Measurements from ENCODE around the gene TMEM120B. TPM values are rescaled to one million over a fixed set of nuclear protein-coding genes. Genes with fewer than 3 reads are reported as not detected.
A peak's percentile ranks its signal among the peaks of the same experiment; 100 is the strongest.

The TMEM120B gene
- total RNA-seq, 1 donor from 2014 or later = 18.4 TPM

- intact Hi-C loops (cut with micrococcal nuclease) = no loop called here
These were observed 102.0 kb downstream of the TMEM120B start for GRCh38 chr12:121814429-121815119.

GRCh38 chr12:121815263-121815662, 102.7 kb downstream of the TMEM120B start:
- no peak for DNase-seq
- Mint-ChIP-seq H3K9me3 (no peaks in the 10 kb centered on the region), H3K4me1 (peaks cover 28% of the 10 kb centered on the region), H3K4me3 (no peak overlapping the region), H3K27me3 (no peaks in the 10 kb centered on the region), H3K27ac (peak overlapping the region; percentile 52), H3K36me3 (ENCODE audit: low read depth) (peaks cover 59% of the 10 kb centered on the region)
- intact Hi-C loops (cut with micrococcal nuclease) = no loop called here

More at GRCh38 chr12:121814429-121815119, 102.0 kb downstream of the TMEM120B start:
- H3K36me3 Mint-ChIP-seq (ENCODE audit: low read depth) = peaks cover 59% of the 10 kb centered on the region
- no peak for DNase-seq
- H3K4me3 Mint-ChIP-seq = no peak overlapping the region
- H3K9me3 Mint-ChIP-seq = no peaks in the 10 kb centered on the region
- H3K27ac Mint-ChIP-seq = no peak overlapping the region
- H3K4me1 Mint-ChIP-seq = peaks cover 29% of the 10 kb centered on the region
- H3K27me3 Mint-ChIP-seq = no peaks in the 10 kb centered on the region

GRCh38 chr12:121816925-121817647, 104.5 kb downstream of the TMEM120B start:
- H3K4me1 Mint-ChIP-seq = peaks cover 18% of the 10 kb centered on the region
- no peak for DNase-seq
- H3K4me3 Mint-ChIP-seq = no peak overlapping the region
- H3K27ac Mint-ChIP-seq = no peak overlapping the region
- intact Hi-C loops (cut with micrococcal nuclease) = no loop called here
- no peaks in the 10 kb centered on the region for H3K9me3 Mint-ChIP-seq
- peaks cover 58% of the 10 kb centered on the region for H3K36me3 Mint-ChIP-seq (ENCODE audit: low read depth)
- no peaks in the 10 kb centered on the region for H3K27me3 Mint-ChIP-seq

DNA sequence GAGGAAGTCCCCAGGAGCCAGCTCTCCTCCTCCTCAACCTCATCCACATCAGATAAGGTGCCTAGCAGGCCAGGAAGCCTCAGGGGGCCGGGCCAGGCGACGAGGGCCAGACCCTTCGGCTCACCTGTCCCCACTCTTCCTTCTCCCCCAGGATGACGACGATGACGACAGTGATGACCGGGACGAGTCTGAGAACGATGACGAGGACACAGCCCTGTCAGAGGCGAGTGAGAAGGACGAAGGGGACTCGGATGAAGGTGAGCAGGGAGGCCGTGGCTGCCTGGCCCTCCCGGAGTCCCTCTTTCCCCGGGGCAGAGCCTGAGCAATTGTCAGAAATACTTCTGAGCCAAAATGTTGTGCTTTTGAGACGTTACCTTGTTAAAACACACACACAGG, 105.1 kb downstream of the TMEM120B start:
- Mint-ChIP-seq H3K27me3 (no peaks in the 10 kb centered on the region), H3K4me3 (no peak overlapping the region), H3K4me1 (peaks cover 14% of the 10 kb centered on the region), H3K9me3 (no peaks in the 10 kb centered on the region), H3K36me3 (ENCODE audit: low read depth) (peaks cover 58% of the 10 kb centered on the region), H3K27ac (no peak overlapping the region)
- intact Hi-C loops (cut with micrococcal nuclease) = no loop called here
- DNase-seq = no peak

DNA sequence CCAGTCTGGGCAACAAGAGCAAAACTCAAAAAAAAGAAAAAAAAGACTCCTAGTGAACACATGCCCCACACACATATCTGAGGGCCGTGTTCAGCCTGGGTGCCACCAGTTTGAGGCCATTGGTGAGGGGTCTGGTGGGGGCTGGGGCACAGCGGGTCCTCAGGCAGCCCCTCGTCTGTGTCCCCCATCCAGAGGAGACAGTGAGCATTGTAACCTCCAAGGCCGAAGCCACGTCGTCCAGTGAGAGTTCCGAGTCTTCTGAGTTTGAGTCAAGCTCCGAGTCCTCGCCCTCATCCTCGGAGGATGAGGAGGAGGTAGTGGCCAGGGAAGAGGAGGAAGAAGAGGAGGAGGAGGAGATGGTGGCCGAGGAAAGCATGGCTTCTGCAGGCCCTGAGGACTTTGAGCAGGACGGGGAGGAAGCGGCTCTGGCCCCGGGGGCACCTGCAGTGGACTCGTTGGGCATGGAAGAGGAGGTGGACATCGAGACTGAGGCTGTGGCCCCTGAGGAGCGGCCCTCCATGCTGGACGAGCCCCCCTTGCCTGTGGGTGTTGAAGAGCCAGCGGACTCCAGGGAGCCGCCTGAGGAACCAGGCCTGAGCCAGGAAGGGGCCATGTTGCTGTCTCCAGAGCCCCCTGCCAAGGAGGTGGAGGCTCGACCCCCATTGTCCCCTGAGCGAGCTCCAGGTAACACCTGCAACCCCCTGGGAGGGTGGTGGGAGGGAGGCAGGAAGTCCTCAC, 106.8 kb downstream of the TMEM120B start:
- intact Hi-C loops (cut with micrococcal nuclease) = no loop called here

DNA sequence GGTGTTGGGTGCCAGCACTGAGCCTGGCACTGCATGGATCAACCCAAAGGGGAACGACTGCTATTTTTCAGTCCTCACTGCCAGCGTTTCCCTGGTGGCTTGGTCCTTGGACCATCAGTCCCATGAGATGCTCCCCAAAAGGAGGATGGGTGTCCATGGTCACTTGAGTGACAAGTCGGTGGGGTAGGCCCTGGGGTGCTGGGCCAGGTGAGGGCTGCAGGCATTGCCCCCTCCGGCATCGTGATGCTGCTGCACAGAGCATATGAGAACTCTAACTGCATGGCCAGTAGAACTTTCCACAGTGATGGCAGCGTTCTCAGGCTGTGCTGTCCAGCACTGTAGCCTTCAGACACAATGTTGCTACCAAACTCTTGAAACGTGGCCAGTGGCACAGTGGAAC, 107.5 kb downstream of the TMEM120B start:
- peaks cover 54% of the 10 kb centered on the region for H3K36me3 Mint-ChIP-seq (ENCODE audit: low read depth)
- intact Hi-C loops (cut with micrococcal nuclease) = no loop called here
- H3K9me3 Mint-ChIP-seq = no peaks in the 10 kb centered on the region
- no peak for DNase-seq
- H3K4me3 Mint-ChIP-seq = no peak overlapping the region
- no peaks in the 10 kb centered on the region for H3K27me3 Mint-ChIP-seq
- H3K27ac Mint-ChIP-seq = no peak overlapping the region
- H3K4me1 Mint-ChIP-seq = peaks cover 3% of the 10 kb centered on the region

More for the DNA sequence above, 106.8 kb downstream of the TMEM120B start:
- Mint-ChIP-seq H3K4me1 (peaks cover 3% of the 10 kb centered on the region), H3K9me3 (no peaks in the 10 kb centered on the region), H3K4me3 (no peak overlapping the region), H3K27ac (no peak overlapping the region), H3K36me3 (ENCODE audit: low read depth) (peaks cover 54% of the 10 kb centered on the region), H3K27me3 (no peaks in the 10 kb centered on the region)
- DNase-seq = no peak

- H3K4me3 Mint-ChIP-seq = no peak overlapping the region
- intact Hi-C loops (cut with micrococcal nuclease) = no loop called here
- DNase-seq = no peak
- no peaks in the 10 kb centered on the region for H3K4me1 Mint-ChIP-seq
- no peak overlapping the region for H3K27ac Mint-ChIP-seq
- no peaks in the 10 kb centered on the region for H3K9me3 Mint-ChIP-seq
- H3K36me3 Mint-ChIP-seq (ENCODE audit: low read depth) = peaks cover 57% of the 10 kb centered on the region
- no peaks in the 10 kb centered on the region for H3K27me3 Mint-ChIP-seq
These were observed 110.0 kb downstream of the TMEM120B start for GRCh38 chr12:121822393-121823100.

DNA sequence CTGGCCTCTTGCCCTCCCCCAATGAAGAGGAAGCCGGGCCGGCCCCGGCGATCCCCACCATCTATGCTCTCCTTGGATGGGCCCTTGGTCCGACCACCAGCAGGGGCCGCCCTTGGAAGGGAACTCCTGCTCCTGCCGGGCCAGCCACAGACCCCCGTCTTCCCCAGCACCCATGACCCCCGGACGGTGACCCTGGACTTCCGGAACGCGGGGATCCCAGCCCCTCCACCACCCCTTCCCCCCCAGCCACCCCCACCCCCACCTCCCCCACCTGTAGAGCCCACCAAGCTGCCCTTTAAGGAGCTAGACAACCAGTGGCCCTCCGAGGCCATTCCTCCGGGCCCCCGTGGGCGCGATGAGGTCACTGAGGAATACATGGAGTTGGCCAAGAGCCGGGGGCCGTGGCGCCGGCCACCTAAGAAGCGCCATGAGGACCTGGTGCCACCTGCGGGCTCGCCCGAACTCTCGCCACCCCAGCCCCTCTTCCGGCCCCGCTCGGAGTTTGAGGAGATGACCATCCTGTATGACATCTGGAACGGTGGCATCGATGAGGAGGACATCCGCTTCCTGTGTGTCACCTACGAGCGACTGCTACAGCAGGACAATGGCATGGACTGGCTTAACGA, 110.7 kb downstream of the TMEM120B start:
- no peaks in the 10 kb centered on the region for H3K9me3 Mint-ChIP-seq
- H3K27ac Mint-ChIP-seq = no peak overlapping the region

GRCh38 chr12:121823727-121824115, 111.2 kb downstream of the TMEM120B start:
- DNase-seq = no peak
- intact Hi-C loops (cut with micrococcal nuclease) = no loop called here
- Mint-ChIP-seq H3K4me1 (peaks cover under 1% of the 10 kb centered on the region), H3K27ac (no peak overlapping the region), H3K27me3 (no peaks in the 10 kb centered on the region), H3K36me3 (ENCODE audit: low read depth) (peaks cover 57% of the 10 kb centered on the region), H3K9me3 (no peaks in the 10 kb centered on the region), H3K4me3 (no peak overlapping the region)

More for the DNA sequence above, 110.7 kb downstream of the TMEM120B start:
- no peaks in the 10 kb centered on the region for H3K27me3 Mint-ChIP-seq
- H3K4me1 Mint-ChIP-seq = no peaks in the 10 kb centered on the region
- H3K36me3 Mint-ChIP-seq (ENCODE audit: low read depth) = peaks cover 53% of the 10 kb centered on the region
- no peak overlapping the region for H3K4me3 Mint-ChIP-seq
- DNase-seq = no peak
- intact Hi-C loops (cut with micrococcal nuclease) = no loop called here

DNA sequence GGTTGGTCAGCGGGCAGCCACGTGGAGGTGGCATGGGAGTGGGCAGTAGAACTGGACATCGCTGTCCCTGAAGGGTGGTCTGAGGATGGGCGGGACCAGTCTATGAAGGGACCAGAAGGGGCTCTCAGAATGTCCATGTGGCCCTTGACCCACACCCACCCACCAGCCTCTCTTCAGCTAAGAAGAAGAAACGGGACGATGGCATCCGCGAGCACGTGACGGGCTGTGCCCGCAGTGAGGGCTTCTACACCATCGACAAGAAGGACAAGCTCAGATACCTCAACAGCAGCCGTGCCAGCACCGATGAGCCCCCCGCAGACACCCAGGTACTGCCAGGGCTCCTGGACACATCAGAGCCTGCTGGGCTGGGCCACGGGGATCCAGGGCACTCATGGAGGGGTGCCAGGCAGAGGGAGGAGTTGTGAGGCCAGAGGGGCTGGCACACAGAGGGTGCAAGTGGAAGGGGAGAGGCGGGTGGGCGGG, 112.5 kb downstream of the TMEM120B start:
- Mint-ChIP-seq H3K9me3 (no peaks in the 10 kb centered on the region), H3K27ac (no peak overlapping the region), H3K36me3 (ENCODE audit: low read depth) (peaks cover 60% of the 10 kb centered on the region), H3K27me3 (no peaks in the 10 kb centered on the region), H3K4me1 (peaks cover 2% of the 10 kb centered on the region), H3K4me3 (no peak overlapping the region)
- DNase-seq = no peak
- intact Hi-C loops (cut with micrococcal nuclease) = no loop called here

DNA sequence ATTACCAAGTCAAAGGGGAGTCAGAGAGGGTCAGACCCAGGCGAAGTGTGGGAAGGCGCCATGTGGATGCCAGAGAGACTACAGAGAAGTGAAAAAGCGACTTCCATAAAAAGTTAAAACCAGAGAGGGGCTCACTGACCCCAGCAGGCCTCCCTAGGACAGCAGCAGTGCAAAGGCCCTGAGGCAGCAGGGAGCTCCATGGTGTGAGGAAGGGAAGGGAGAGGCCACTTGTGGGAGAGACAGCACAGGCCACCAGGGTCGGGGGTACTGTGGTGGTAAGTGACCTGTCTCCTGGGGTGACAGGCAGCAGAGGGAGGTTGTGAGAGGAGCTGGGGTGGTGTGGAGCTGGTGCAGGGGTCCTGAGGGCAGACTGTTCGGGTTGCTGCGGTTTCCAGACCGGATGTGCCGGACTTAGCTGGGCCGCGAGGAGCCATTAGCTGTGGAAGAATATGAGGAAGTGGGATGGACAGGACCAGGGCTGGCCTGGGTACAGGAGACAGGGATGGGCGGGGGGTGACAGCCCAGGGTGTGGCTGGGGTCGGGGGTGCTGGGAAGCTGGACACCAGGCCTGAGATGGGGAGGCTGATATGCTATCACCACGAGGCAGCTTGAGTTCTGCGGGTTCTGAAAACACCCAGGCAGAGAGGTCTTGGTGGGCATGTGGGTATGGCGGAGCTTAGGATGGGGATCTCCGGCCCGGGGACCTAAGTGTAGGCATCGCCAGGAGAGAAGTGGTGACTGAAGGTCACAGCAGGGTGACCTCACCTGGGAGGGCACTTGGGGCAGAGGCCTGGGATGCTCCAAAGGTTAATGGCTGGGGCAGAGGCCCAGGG, 114.0 kb downstream of the TMEM120B start:
- intact Hi-C loops (cut with micrococcal nuclease) = no loop called here

GRCh38 chr12:121827351-121828099, 115.0 kb downstream of the TMEM120B start:
- no peak for DNase-seq
- intact Hi-C loops (cut with micrococcal nuclease) = no loop called here
- peaks cover 2% of the 10 kb centered on the region for H3K4me1 Mint-ChIP-seq
- no peak overlapping the region for H3K4me3 Mint-ChIP-seq
- no peak overlapping the region for H3K27ac Mint-ChIP-seq
- peaks cover 67% of the 10 kb centered on the region for H3K36me3 Mint-ChIP-seq (ENCODE audit: low read depth)
- no peaks in the 10 kb centered on the region for H3K27me3 Mint-ChIP-seq
- H3K9me3 Mint-ChIP-seq = no peaks in the 10 kb centered on the region

More for the DNA sequence above, 114.0 kb downstream of the TMEM120B start:
- peaks cover 2% of the 10 kb centered on the region for H3K4me1 Mint-ChIP-seq
- H3K36me3 Mint-ChIP-seq (ENCODE audit: low read depth) = peaks cover 62% of the 10 kb centered on the region
- no peak for DNase-seq
- H3K27ac Mint-ChIP-seq = peak overlapping the region; percentile 5
- H3K4me3 Mint-ChIP-seq = no peak overlapping the region
- no peaks in the 10 kb centered on the region for H3K27me3 Mint-ChIP-seq
- H3K9me3 Mint-ChIP-seq = no peaks in the 10 kb centered on the region

All from activated CD4-positive, alpha-beta T cell treated with anti-CD3 and anti-CD28 coated beads, Interleukin-2, amount 10 ng/mL, durations not matched to agents 24 days and 14 days (primary cell).